MM.1S (cell line): ENCODE results near the gene SELENOV.

Experiments used
- EZH2 ChIP-seq: fragments of 300-600 bp; sonication (generic); optimal IDR thresholded peaks from 2 replicates; pipeline ENCODE3; 2017; ENCODE audit warnings: low read depth, mild to moderate bottlenecking, antibody characterized with exemption, low read length, mixed read lengths
- EZH2phosphoT487 ChIP-seq: fragments of 300-600 bp; sonication (generic); IDR thresholded peaks from 2 replicates; pipeline ENCODE4 v1.6.1; 2018; ENCODE audit warnings: antibody characterized with exemption, low read length
- TF ChIP-seq, protein P1 (sequence below): fragments of 300-600 bp; sonication (generic); IDR thresholded peaks from 2 replicates; pipeline ENCODE4 v1.5.1; 2016; ENCODE audit warnings: antibody characterized with exemption, low read length, mixed read lengths

GRCh38 chr19:39539518-39540332, 24.8 kb downstream of the SELENOV start, which contains the start of gene EID2:
- TF ChIP-seq, protein P1, sequence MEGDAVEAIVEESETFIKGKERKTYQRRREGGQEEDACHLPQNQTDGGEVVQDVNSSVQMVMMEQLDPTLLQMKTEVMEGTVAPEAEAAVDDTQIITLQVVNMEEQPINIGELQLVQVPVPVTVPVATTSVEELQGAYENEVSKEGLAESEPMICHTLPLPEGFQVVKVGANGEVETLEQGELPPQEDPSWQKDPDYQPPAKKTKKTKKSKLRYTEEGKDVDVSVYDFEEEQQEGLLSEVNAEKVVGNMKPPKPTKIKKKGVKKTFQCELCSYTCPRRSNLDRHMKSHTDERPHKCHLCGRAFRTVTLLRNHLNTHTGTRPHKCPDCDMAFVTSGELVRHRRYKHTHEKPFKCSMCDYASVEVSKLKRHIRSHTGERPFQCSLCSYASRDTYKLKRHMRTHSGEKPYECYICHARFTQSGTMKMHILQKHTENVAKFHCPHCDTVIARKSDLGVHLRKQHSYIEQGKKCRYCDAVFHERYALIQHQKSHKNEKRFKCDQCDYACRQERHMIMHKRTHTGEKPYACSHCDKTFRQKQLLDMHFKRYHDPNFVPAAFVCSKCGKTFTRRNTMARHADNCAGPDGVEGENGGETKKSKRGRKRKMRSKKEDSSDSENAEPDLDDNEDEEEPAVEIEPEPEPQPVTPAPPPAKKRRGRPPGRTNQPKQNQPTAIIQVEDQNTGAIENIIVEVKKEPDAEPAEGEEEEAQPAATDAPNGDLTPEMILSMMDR, result peak; percentile 78
- TF ChIP-seq EZH2 (no peak), EZH2phosphoT487 (no peak)
